ENCODE data around the gene CCDC171. TPM values are rescaled to one million over a fixed set of nuclear protein-coding genes. Genes with fewer than 3 reads are reported as not detected.

Gene CCDC171
- total and polyA plus RNA-seq, 2 experiments from 2014 or later: 4.4 to 5.1 TPM

GRCh38 chr9:15505921-15506320 is 46.9 kb upstream of the CCDC171 start (continued):
- TF ChIP-seq REST (IDR thresholded peaks at IDR 0.05; ENCODE audit: unreplicated experiment) (no peak), ETS1 (IDR thresholded peaks at IDR 0.05) (no peak), ZNF114 (CRISPR knock-in tag; IDR thresholded peaks at IDR 0.05) (no peak), STAT1 (IDR thresholded peaks at IDR 0.05; ENCODE audit: unreplicated experiment) (no peak), EZH2phosphoT487 (IDR thresholded peaks at IDR 0.05; ENCODE audit: unreplicated experiment) (no peak), JUNB (IDR thresholded peaks at IDR 0.05; ENCODE audit: unreplicated experiment) (no peak), EZH2 (IDR thresholded peaks at IDR 0.05; ENCODE audit: low read depth, unreplicated experiment) (no peak)

GRCh38 chr9:15509931-15510788 is 42.7 kb upstream of the CCDC171 start:
- H3K36me3 Mint-ChIP-seq (ENCODE audit: low read depth): peaks cover 49% of the 10 kb centered on the region
- DNase-seq (ENCODE audit: low spot score) (peak; percentile 76), ATAC-seq (peak; percentile 31)
- peak overlapping the region; percentile 96 for H3K4me3 Mint-ChIP-seq
- H3K27me3 ChIP-seq (ENCODE audit: insufficient read depth): no peaks in the 10 kb centered on the region
- peak overlapping the region; percentile 92 for H3K4me2 ChIP-seq
- peaks cover 68% of the 10 kb centered on the region for H3K79me2 ChIP-seq (replicated peaks; ENCODE audit: insufficient read depth)
- H3K4me1 ChIP-seq (ENCODE audit: insufficient read depth): peaks cover 30% of the 10 kb centered on the region
- H3K27ac Mint-ChIP-seq: peak overlapping the region; percentile 96
- H3K27ac ChIP-seq (ENCODE audit: low read depth): peak overlapping the region; percentile 99
- peaks cover 3% of the 10 kb centered on the region; the same call in 1 of the 3 replicates for H3K9me3 Mint-ChIP-seq
- peaks cover 44% of the 10 kb centered on the region for H4K20me1 ChIP-seq (replicated peaks; ENCODE audit: insufficient read depth)
- peaks cover 41% of the 10 kb centered on the region for H3K4me1 Mint-ChIP-seq
- H3K4me3 ChIP-seq: peak overlapping the region; percentile 91
- no peaks in the 10 kb centered on the region for H3K9me2 ChIP-seq (ENCODE audit: insufficient read depth)
- H2AFZ ChIP-seq: no peak overlapping the region
- peaks cover 6% of the 10 kb centered on the region; the same call in 1 of the 2 replicates for H3F3A ChIP-seq (replicated peaks; ENCODE audit: low read depth)
- peaks cover 46% of the 10 kb centered on the region for H3K36me3 ChIP-seq (ENCODE audit: insufficient read depth)
- peaks cover 4% of the 10 kb centered on the region for H3K27me3 Mint-ChIP-seq (ENCODE audit: insufficient read depth, low read depth, poor library complexity)
- TF ChIP-seq ZNF331 (CRISPR knock-in tag; IDR thresholded peaks at IDR 0.05; ENCODE audit: low read depth): no peak
- no peak for TF ChIP-seq REST (IDR thresholded peaks at IDR 0.05; ENCODE audit: unreplicated experiment)
- no peak for TF ChIP-seq NANOG (IDR thresholded peaks at IDR 0.05; ENCODE audit: borderline replicate concordance)
- 0 out of 2 replicates have a peak, but pooled peaks have one; percentile 12 for TF ChIP-seq ETS1 (IDR thresholded peaks at IDR 0.05)
- no peak for TF ChIP-seq ZNF114 (CRISPR knock-in tag; IDR thresholded peaks at IDR 0.05)
- no peak for TF ChIP-seq STAT1 (IDR thresholded peaks at IDR 0.05; ENCODE audit: unreplicated experiment)

Measured in GM23338 (cell line).